Measurements from ENCODE around the gene PPM1L.

- TF ChIP-seq CTCF (IDR thresholded peaks at IDR 0.05; ENCODE audit: low read length) (no peak), EZH2phosphoT487 (IDR thresholded peaks at IDR 0.05; ENCODE audit: low read length) (no peak), EZH2 (optimal IDR thresholded peaks at IDR 0.05; ENCODE audit: low read depth, low read length) (no peak)
Measured at GRCh38 chr3:160725338-160725737, 30.7 kb upstream of the PPM1L start.
